Body of pancreas (tissue), 4 donors: ENCODE measurements around the gene CFAP20. TPM values are rescaled to one million over a fixed set of nuclear protein-coding genes. Genes with fewer than 3 reads are reported as not detected.
"Not testable (repeated sequence)": the region's sequence is repeated elsewhere in the genome, so short reads cannot be mapped to it uniquely, and the experiment has no call there.

Experiments
- ATAC-seq: fragments of 150-250 bp; one replicate; pipeline ENCODE4 v1.9.1; 2016
- DNase-seq, 4 donors: peaks; one replicate each; pipeline ENCODE4 v3.0.0-alpha.2; 2019
- H3K27ac ChIP-seq, 4 donors: fragments of 200-600 bp; sonication (generic); 1 replicate in 3 of 4; 2 replicates in 1 of 4; pipeline versions ENCODE4 v1.5.1 to v1.6.1; 2016 to 2019; ENCODE audit warnings: mild to moderate bottlenecking in 1 of 4, mixed read lengths in 1 of 4, moderate library complexity in 1 of 4
- H3K27me3 ChIP-seq, 2 donors: fragments of 200-600 bp; sonication (generic); one replicate each; pipeline ENCODE4 v1.6.0; 2016; ENCODE audit warnings: mild to moderate bottlenecking in 1 of 2
- H3K36me3 ChIP-seq, 2 donors: fragments of 200-600 bp; sonication (generic); replicated peaks in 1 of 2; 2 replicates each; pipeline ENCODE4 v1.5.1; 2016; ENCODE audit warnings: low read depth in 2 of 2; ENCODE audit not compliant: insufficient read depth in 1 of 2
- H3K4me1 ChIP-seq: fragments of 200-600 bp; sonication (generic); one replicate; pipeline ENCODE4 v1.6.0; 2016
- H3K4me3 ChIP-seq, 2 donors: fragments of 200-600 bp; sonication (generic); 1 replicate in 1 of 2; 2 replicates in 1 of 2; pipeline ENCODE4 v1.5.1; 2016 to 2019
- H3K9me3 ChIP-seq, 3 donors: fragments of 200-600 bp; sonication (generic); 1 replicate in 2 of 3; 2 replicates in 1 of 3; pipeline ENCODE4 v1.5.1; 2016
- POLR2A ChIP-seq, 3 donors: fragments of 450-650 bp; IDR thresholded peaks; one replicate each; pipeline ENCODE4 v1.6.1; 2016; ENCODE audit warnings: antibody characterized with exemption in 3 of 3, mild to moderate bottlenecking in 2 of 3
- WGBS, 2 donors: methylation state at CpG; one replicate each; pipeline ENCODE4 v1.1.5; 2017; 5-methylcytosine and 5-hydroxymethylcytosine counted together
- intact Hi-C: fragments of 100-400 bp; cut with DNase I; formaldehyde crosslinking; loops from one replicate; pipeline ENCODE4 v1.15.1; 2023
- total RNA-seq, 2 donors: library from RNA; depleted of rRNA; stranded (reverse); fragments of >200 nt; gene quantifications; one replicate each; pipeline ENCODE4 v1.1.0, GENCODE V29; 2016
- TF ChIP-seq, protein P1 (sequence below), 7 experiments: fragments of 450-650 bp in 4 of 7; fragments of 200-600 bp in 3 of 7; sonication (generic) in 3 of 7; IDR thresholded peaks; one replicate each; pipeline ENCODE4 v1.5.1; 2016 to 2019; ENCODE audit warnings: antibody characterized with exemption in 7 of 7

CFAP20 gene
- total RNA-seq, 2 donors from 2014 or later: 11.9 to 33.2 TPM

DNA sequence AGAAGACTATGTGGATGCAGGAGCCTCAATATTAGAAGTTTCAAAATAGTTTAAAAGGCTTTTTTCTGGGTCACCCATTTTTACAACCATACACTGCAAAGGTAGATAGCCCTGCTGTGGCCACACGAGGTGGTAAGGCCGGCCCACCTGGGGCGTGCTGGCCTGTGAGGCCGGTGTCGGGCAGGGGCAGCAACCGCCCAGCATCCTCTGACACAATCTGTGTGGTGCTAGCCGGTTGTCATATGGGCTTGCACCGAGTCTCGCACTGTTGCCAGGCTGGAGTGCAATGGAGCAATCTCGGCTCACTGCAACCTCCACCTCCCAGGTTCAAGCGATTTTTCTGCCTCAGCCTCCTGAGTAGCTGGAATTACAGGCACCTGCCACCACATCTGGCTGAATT lies 44.0 kb downstream of the CFAP20 start:
- intact Hi-C loops: no loop called here
- Histone ChIP-seq H3K36me3 (no peaks in the 10 kb centered on the region), H3K9me3 (no peaks in the 10 kb centered on the region), H3K4me1 (no peaks in the 10 kb centered on the region), H3K4me3 (no peak overlapping the region), H3K27me3 (no peaks in the 10 kb centered on the region), H3K27ac (no peak overlapping the region)
- DNase-seq: no peak
- WGBS, 2 donors: 84 to 87% methylated on average over 10 to 11 of the region's 11 CpGs
- no peak for ATAC-seq
- TF ChIP-seq, protein P1, sequence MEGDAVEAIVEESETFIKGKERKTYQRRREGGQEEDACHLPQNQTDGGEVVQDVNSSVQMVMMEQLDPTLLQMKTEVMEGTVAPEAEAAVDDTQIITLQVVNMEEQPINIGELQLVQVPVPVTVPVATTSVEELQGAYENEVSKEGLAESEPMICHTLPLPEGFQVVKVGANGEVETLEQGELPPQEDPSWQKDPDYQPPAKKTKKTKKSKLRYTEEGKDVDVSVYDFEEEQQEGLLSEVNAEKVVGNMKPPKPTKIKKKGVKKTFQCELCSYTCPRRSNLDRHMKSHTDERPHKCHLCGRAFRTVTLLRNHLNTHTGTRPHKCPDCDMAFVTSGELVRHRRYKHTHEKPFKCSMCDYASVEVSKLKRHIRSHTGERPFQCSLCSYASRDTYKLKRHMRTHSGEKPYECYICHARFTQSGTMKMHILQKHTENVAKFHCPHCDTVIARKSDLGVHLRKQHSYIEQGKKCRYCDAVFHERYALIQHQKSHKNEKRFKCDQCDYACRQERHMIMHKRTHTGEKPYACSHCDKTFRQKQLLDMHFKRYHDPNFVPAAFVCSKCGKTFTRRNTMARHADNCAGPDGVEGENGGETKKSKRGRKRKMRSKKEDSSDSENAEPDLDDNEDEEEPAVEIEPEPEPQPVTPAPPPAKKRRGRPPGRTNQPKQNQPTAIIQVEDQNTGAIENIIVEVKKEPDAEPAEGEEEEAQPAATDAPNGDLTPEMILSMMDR (IDR thresholded peaks at IDR 0.05): no peak
- no peak for TF ChIP-seq POLR2A (IDR thresholded peaks at IDR 0.05)

GRCh38 chr16:58084635-58085034 lies 44.5 kb downstream of the CFAP20 start:
- H3K9me3 ChIP-seq: no peaks in the 10 kb centered on the region
- H3K4me1 ChIP-seq: no peaks in the 10 kb centered on the region
- no peak for TF ChIP-seq POLR2A (IDR thresholded peaks at IDR 0.05)
- TF ChIP-seq, protein P1 (IDR thresholded peaks at IDR 0.05): no peak
- intact Hi-C loops: no loop called here
- WGBS, 2 donors: 88 to 92% methylated on average over 5 to 6 of the region's 6 CpGs
- no peak for DNase-seq
- H3K36me3 ChIP-seq: no peaks in the 10 kb centered on the region
- no peak overlapping the region for H3K4me3 ChIP-seq
- H3K27ac ChIP-seq: no peak overlapping the region
- ATAC-seq: no peak
- no peaks in the 10 kb centered on the region for H3K27me3 ChIP-seq

DNA sequence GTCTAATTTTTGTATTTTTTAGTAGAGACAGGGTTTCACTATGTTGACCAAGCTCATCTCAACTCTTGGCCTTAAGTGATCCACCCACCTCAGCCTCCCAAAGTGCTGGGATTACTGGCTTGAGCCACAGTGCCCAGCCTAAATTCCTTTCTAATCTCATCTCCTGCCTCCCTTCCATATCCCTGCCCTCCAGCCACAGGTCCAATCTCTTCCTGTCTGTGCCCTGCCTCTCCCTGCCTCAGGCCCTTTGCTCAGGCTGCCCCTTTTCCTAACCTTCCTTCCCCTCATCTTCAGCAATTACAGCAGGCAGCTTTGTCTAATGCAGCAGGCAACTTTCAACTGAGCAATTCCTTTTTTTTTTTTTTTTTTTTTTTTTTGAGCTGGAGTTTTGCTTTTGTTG lies 46.8 kb downstream of the CFAP20 start:
- H3K27ac ChIP-seq: no peak overlapping the region
- DNase-seq (no peak), ATAC-seq (no peak)
- TF ChIP-seq, protein P1 (IDR thresholded peaks at IDR 0.05): no peak
- TF ChIP-seq POLR2A (IDR thresholded peaks at IDR 0.05): no peak
- no peaks in the 10 kb centered on the region for H3K9me3 ChIP-seq
- intact Hi-C loops: no loop called here
- H3K36me3 ChIP-seq: no peaks in the 10 kb centered on the region
- no peak overlapping the region for H3K4me3 ChIP-seq
- H3K4me1 ChIP-seq: no peaks in the 10 kb centered on the region
- H3K27me3 ChIP-seq: no peaks in the 10 kb centered on the region

GRCh38 chr16:58080657-58081056 lies 48.5 kb downstream of the CFAP20 start:
- ATAC-seq, H3K4me1 ChIP-seq, intact Hi-C loops, H3K27ac ChIP-seq, DNase-seq, H3K27me3 ChIP-seq, H3K9me3 ChIP-seq, H3K4me3 ChIP-seq, H3K36me3 ChIP-seq: not testable (repeated sequence)
- 90 to 92% methylated on average over 5 of the region's 5 CpGs for whole genome bisulfite sequencing, 2 donors

GRCh38 chr16:58077796-58078195 lies 51.4 kb downstream of the CFAP20 start:
- Histone ChIP-seq H3K4me3 (no peak overlapping the region), H3K27me3 (no peaks in the 10 kb centered on the region), H3K4me1 (no peaks in the 10 kb centered on the region), H3K36me3 (no peaks in the 10 kb centered on the region), H3K9me3 (no peaks in the 10 kb centered on the region), H3K27ac (no peak overlapping the region)
- intact Hi-C loops: no loop called here
- ATAC-seq (no peak), DNase-seq (no peak)
- TF ChIP-seq, protein P1 (IDR thresholded peaks at IDR 0.05): no peak
- TF ChIP-seq POLR2A (IDR thresholded peaks at IDR 0.05): no peak
- WGBS, 2 donors: 66% methylated on average over 8 of the region's 8 CpGs
